GM12872 (cell line): ENCODE data around the gene CRIP2.

Experiments
- CTCF ChIP-seq: IDR thresholded peaks from 3 replicates; pipeline ENCODE4 v1.5.1; 2011; ENCODE audit warnings: low read depth, mild to moderate bottlenecking, low read length, moderate library complexity; ENCODE audit not compliant: insufficient read depth

CRIP2 gene

GRCh38 chr14:105439179-105439578 lies 35.4 kb upstream of the CRIP2 start:
- no peak for TF ChIP-seq CTCF

DNA sequence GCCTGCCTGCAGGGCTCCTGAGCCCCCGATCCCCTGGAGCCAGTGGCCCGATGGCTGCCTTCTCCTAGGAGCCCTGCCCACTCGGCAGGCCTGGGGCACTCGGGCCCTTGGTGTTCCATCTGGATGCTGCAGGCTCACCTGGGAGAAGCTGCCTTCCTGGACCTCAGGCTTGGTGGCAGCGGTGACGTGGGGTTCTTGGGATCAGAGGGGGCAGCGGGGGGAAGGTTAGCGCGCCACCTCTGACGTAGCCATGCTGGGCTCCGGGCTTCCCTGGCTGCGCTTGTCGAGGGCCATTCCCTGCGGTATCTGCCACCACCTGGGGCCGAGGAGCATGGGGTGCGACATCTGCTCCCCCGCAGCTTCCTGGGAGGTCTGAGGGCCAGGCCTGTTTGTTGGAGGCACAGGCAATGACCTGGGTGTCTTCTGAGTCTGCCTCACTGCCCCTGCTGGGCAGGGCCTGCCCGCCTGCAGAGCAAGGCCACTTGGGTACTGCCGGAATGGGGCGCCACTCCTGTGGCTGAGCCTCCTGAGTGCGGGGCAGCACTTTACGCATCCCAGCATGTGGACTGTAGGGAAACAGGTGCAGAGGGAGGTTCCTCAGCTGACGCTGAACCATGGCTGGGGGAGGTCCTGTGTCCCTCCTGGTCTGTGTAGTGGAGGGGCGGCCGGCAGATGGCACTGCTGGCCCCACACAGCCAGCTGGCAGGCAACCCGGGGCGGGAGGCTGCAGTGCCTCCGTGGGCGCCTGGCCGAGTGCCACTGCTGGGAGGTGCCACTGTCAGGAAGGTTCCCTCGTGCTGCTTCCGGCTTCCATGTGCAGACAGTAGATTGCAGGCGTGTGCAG lies 34.7 kb upstream of the CRIP2 start:
- TF ChIP-seq CTCF, result no peak

GRCh38 chr14:105440554-105440900 lies 34.1 kb upstream of the CRIP2 start:
- no peak for TF ChIP-seq CTCF

DNA sequence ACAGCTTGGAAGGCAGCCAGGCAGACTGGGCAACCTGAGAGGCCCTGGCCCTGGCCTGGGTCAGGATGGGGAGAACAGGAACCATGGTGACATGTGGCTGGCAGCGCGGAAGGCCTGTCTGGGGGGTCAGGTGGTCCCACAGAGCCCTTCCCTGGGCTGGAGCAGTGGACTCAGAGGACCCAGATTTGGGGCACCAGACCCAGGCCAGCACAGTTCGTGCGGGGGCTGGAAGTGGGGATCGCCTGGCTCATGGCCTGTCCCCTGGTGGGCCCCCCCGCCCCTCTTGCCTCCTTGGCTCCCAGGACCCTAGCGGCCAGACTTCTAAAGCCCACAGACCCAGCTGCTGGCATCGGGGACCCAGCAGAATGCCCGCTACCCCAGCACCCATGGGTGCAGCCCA lies 33.6 kb upstream of the CRIP2 start:
- no peak for TF ChIP-seq CTCF

DNA sequence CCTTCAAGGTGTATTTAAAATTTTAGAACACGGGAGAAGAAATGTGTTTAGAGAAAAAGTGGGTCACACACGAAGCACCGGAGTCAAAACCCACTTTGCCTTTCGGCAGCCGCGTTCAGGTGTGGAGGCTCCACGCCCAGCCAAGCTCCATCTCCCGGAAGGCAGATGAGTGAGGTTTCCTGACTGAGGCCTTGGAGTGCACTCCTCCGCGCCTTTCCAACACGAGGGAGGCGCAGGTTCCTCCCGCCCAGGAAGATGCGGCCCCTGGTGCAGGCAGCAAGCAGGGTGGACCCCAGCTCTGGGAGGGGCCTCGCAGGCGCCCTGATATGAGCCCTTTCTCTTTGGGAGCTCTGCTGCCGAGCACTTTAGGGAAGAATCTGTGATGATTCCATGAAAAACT lies 32.5 kb upstream of the CRIP2 start:
- TF ChIP-seq CTCF, result no peak

GRCh38 chr14:105442834-105443233 lies 31.8 kb upstream of the CRIP2 start:
- no peak for TF ChIP-seq CTCF

GRCh38 chr14:105444859-105445258 lies 29.8 kb upstream of the CRIP2 start:
- no peak for TF ChIP-seq CTCF
